Measurements from ENCODE around the gene GALNT14.
A peak's percentile ranks its signal among the peaks of the same experiment; 100 is the strongest.

The GALNT14 gene

GRCh38 chr2:30920511-30920910 is 217.7 kb downstream of the GALNT14 start:
- Histone ChIP-seq H3K79me2 (ENCODE audit: insufficient read depth, low read length) (no peaks in the 10 kb centered on the region), H3F3A (ENCODE audit: low read depth) (no peaks in the 10 kb centered on the region), H3K4me2 (ENCODE audit: low read depth, low read length, poor library complexity, severe bottlenecking) (no peak overlapping the region), H3K27me3 (ENCODE audit: insufficient read depth, low read length, poor library complexity, severe bottlenecking) (no peaks in the 10 kb centered on the region), H3K9ac (ENCODE audit: low read depth, low read length, poor library complexity, severe bottlenecking) (no peak overlapping the region), H3K4me1 (ENCODE audit: insufficient read depth, low read length, poor library complexity, severe bottlenecking) (no peaks in the 10 kb centered on the region), H4K20me1 (ENCODE audit: insufficient read depth, low read length, poor library complexity, severe bottlenecking) (no peaks in the 10 kb centered on the region), H3K4me3 (ENCODE audit: low read length, poor library complexity, severe bottlenecking) (no peak overlapping the region), H3K9me3 (ENCODE audit: insufficient read depth, low read depth, low read length) (no peaks in the 10 kb centered on the region), H2AFZ (ENCODE audit: low read length) (no peak overlapping the region), H3K9me2 (replicated peaks; ENCODE audit: low read depth, low read length) (no peaks in the 10 kb centered on the region), H3K36me3 (ENCODE audit: insufficient read depth, low read length) (no peaks in the 10 kb centered on the region)
- TF ChIP-seq EZH2phosphoT487 (IDR thresholded peaks at IDR 0.05; ENCODE audit: borderline replicate concordance) (no peak), CTCF (conservative IDR thresholded peaks at IDR 0.05; ENCODE audit: low read length) (no peak)

GRCh38 chr2:30915486-30915885 is 222.8 kb downstream of the GALNT14 start:
- no peaks in the 10 kb centered on the region for H4K20me1 ChIP-seq (ENCODE audit: insufficient read depth, low read length, poor library complexity, severe bottlenecking)
- H3K9me2 ChIP-seq (replicated peaks; ENCODE audit: low read depth, low read length): no peaks in the 10 kb centered on the region
- H3K9ac ChIP-seq (ENCODE audit: low read depth, low read length, poor library complexity, severe bottlenecking): no peak overlapping the region
- H3K4me1 ChIP-seq (ENCODE audit: insufficient read depth, low read length, poor library complexity, severe bottlenecking): no peaks in the 10 kb centered on the region
- no peaks in the 10 kb centered on the region for H3K27me3 ChIP-seq (ENCODE audit: insufficient read depth, low read length, poor library complexity, severe bottlenecking)
- H3K9me3 ChIP-seq (ENCODE audit: insufficient read depth, low read depth, low read length): no peaks in the 10 kb centered on the region
- H3K4me2 ChIP-seq (ENCODE audit: low read depth, low read length, poor library complexity, severe bottlenecking): no peak overlapping the region
- no peak overlapping the region for H3K4me3 ChIP-seq (ENCODE audit: low read length, poor library complexity, severe bottlenecking)
- no peak overlapping the region for H2AFZ ChIP-seq (ENCODE audit: low read length)
- no peak for TF ChIP-seq EZH2phosphoT487 (IDR thresholded peaks at IDR 0.05; ENCODE audit: borderline replicate concordance)
- TF ChIP-seq CTCF (conservative IDR thresholded peaks at IDR 0.05; ENCODE audit: low read length): peak; percentile 54
- H3F3A ChIP-seq (ENCODE audit: low read depth): no peaks in the 10 kb centered on the region
- no peaks in the 10 kb centered on the region for H3K36me3 ChIP-seq (ENCODE audit: insufficient read depth, low read length)
- H3K79me2 ChIP-seq (ENCODE audit: insufficient read depth, low read length): no peaks in the 10 kb centered on the region

- Histone ChIP-seq H3K27me3 (ENCODE audit: insufficient read depth, low read length, poor library complexity, severe bottlenecking) (no peaks in the 10 kb centered on the region), H3K4me2 (ENCODE audit: low read depth, low read length, poor library complexity, severe bottlenecking) (no peak overlapping the region), H3K9me3 (ENCODE audit: insufficient read depth, low read depth, low read length) (no peaks in the 10 kb centered on the region), H3K4me3 (ENCODE audit: low read length, poor library complexity, severe bottlenecking) (no peak overlapping the region), H3K9me2 (replicated peaks; ENCODE audit: low read depth, low read length) (no peaks in the 10 kb centered on the region), H3K9ac (ENCODE audit: low read depth, low read length, poor library complexity, severe bottlenecking) (no peak overlapping the region), H4K20me1 (ENCODE audit: insufficient read depth, low read length, poor library complexity, severe bottlenecking) (no peaks in the 10 kb centered on the region), H3K36me3 (ENCODE audit: insufficient read depth, low read length) (no peaks in the 10 kb centered on the region), H2AFZ (ENCODE audit: low read length) (no peak overlapping the region), H3K79me2 (ENCODE audit: insufficient read depth, low read length) (no peaks in the 10 kb centered on the region), H3F3A (ENCODE audit: low read depth) (no peaks in the 10 kb centered on the region), H3K4me1 (ENCODE audit: insufficient read depth, low read length, poor library complexity, severe bottlenecking) (no peaks in the 10 kb centered on the region)
- TF ChIP-seq EZH2phosphoT487 (IDR thresholded peaks at IDR 0.05; ENCODE audit: borderline replicate concordance): no peak
- no peak for TF ChIP-seq CTCF (conservative IDR thresholded peaks at IDR 0.05; ENCODE audit: low read length)
Observed at GRCh38 chr2:30914456-30914855, 223.8 kb downstream of the GALNT14 start.
